IMR-90 (cell line): ENCODE data around the gene HCN2. TPM values are rescaled to one million over a fixed set of nuclear protein-coding genes. Genes with fewer than 3 reads are reported as not detected.
A peak's percentile ranks its signal among the peaks of the same experiment; 100 is the strongest.

Experiments
- ATAC-seq: fragments of 200-7000 bp; cut with Tn5 transposase; 2 replicates; pipeline ENCODE4 v1.9.1; 2020; ENCODE audit warnings: low read depth, mild to moderate bottlenecking, moderate library complexity
- BruUV-seq: library from RNA; stranded (reverse); fragments of 400-500 nt; replicated peaks from 2 replicates; lab custom pipeline; 2021; lab: Mats Ljungman, UMichigan
- CTCF ChIA-PET: fragments of 300-600 bp; formaldehyde crosslinking; extraction: SDS; loops from one replicate; lab custom pipeline; 2021; ENCODE audit warnings: antibody characterized with exemption; lab: Yijun Ruan, JAX
- POLR2A ChIA-PET: fragments of 300-600 bp; sonication (Branson Sonifier 250); formaldehyde crosslinking; loops from one replicate; lab custom pipeline; 2022; ENCODE audit warnings: antibody characterized with exemption; ENCODE audit not compliant: unreplicated experiment; lab: Charles Lee
- DNase-seq: peaks from one replicate; pipeline ENCODE4 v3.0.0; 2013
- H2AFZ ChIP-seq: replicated peaks from 2 replicates; pipeline ENCODE3; 2013; ENCODE audit warnings: low read length, mild to moderate bottlenecking; ENCODE audit not compliant: poor library complexity
- H2AK5ac ChIP-seq: 2 replicates; pipeline ENCODE4 v1.6.1; 2013; ENCODE audit warnings: low read depth, low read length, inconsistent platforms
- H2AK9ac ChIP-seq: replicated peaks from 2 replicates; pipeline ENCODE3; 2013; ENCODE audit warnings: mild to moderate bottlenecking, low read depth, low read length, moderate library complexity; ENCODE audit not compliant: poor library complexity
- H2BK120ac ChIP-seq: 2 replicates; pipeline ENCODE4 v1.6.1; 2013; ENCODE audit warnings: low read depth, low read length, inconsistent platforms
- H2BK15ac ChIP-seq: 3 replicates; pipeline ENCODE4 v1.6.1; 2013; ENCODE audit warnings: low read depth, low read length, inconsistent platforms
- H2BK20ac ChIP-seq: 2 replicates; pipeline ENCODE4 v1.6.1; 2013; ENCODE audit warnings: low read depth, mild to moderate bottlenecking, inconsistent platforms, low read length, moderate library complexity
- H2BK5ac ChIP-seq: 2 replicates; pipeline ENCODE4 v1.6.1; 2013; ENCODE audit warnings: mild to moderate bottlenecking, low read depth, low read length, inconsistent platforms; ENCODE audit not compliant: poor library complexity, severe bottlenecking
- H3K14ac ChIP-seq: replicated peaks from 2 replicates; pipeline ENCODE4 v1.6.1; 2013; ENCODE audit warnings: low read depth, low read length, inconsistent platforms
- H3K18ac ChIP-seq: 2 replicates; pipeline ENCODE4 v1.6.1; 2013; ENCODE audit warnings: low read depth, low read length, control low read depth
- H3K23ac ChIP-seq: 2 replicates; pipeline ENCODE4 v1.6.1; 2013; ENCODE audit warnings: low read depth, low read length, inconsistent platforms
- H3K27ac ChIP-seq: 2 replicates; pipeline ENCODE4 v1.5.1; 2013; ENCODE audit warnings: mild to moderate bottlenecking, control low read depth, low read length; ENCODE audit not compliant: insufficient read depth
- H3K27me3 ChIP-seq: 2 replicates; pipeline ENCODE4 v1.6.1; 2013; ENCODE audit warnings: low read length; ENCODE audit not compliant: control insufficient read depth, insufficient read depth
- H3K36me3 ChIP-seq: 2 replicates; pipeline ENCODE4 v1.6.1; 2013; ENCODE audit warnings: low read length, mixed read lengths; ENCODE audit not compliant: control insufficient read depth, insufficient read depth
- H3K4ac ChIP-seq: 2 replicates; pipeline ENCODE4 v1.6.1; 2013; ENCODE audit warnings: low read depth, low read length, inconsistent platforms
- H3K4me1 ChIP-seq: 2 replicates; pipeline ENCODE4 v1.6.1; 2013; ENCODE audit warnings: low read length, mixed read lengths; ENCODE audit not compliant: control insufficient read depth, insufficient read depth
- H3K4me2 ChIP-seq: 2 replicates; pipeline ENCODE4 v1.6.1; 2013; ENCODE audit warnings: low read depth, mild to moderate bottlenecking, control low read depth, low read length, moderate library complexity
- H3K4me3 ChIP-seq: 2 replicates; pipeline ENCODE4 v1.5.1; 2013; ENCODE audit warnings: low read depth, mild to moderate bottlenecking, control low read depth, low read length, moderate library complexity; ENCODE audit not compliant: insufficient read depth
- H3K56ac ChIP-seq: 2 replicates; pipeline ENCODE4 v1.6.1; 2013; ENCODE audit warnings: low read length, inconsistent platforms; ENCODE audit not compliant: insufficient read depth; ENCODE audit errors: extremely low read depth
- H3K79me1 ChIP-seq, 2 experiments: 2 replicates each; pipeline ENCODE4 v1.6.1; 2013; ENCODE audit warnings: low read length in 2 of 2, inconsistent platforms in 1 of 2, low read depth in 1 of 2
- H3K9ac ChIP-seq: 2 replicates; pipeline ENCODE4 v1.6.1; 2013; ENCODE audit warnings: low read depth, low read length, control low read depth
- H3K9me1 ChIP-seq: 2 replicates; pipeline ENCODE4 v1.6.1; 2013; ENCODE audit warnings: low read length, inconsistent platforms; ENCODE audit not compliant: insufficient read depth
- H3K9me3 ChIP-seq: 2 replicates; pipeline ENCODE4 v1.6.1; 2013; ENCODE audit warnings: low read length; ENCODE audit not compliant: control insufficient read depth, insufficient read depth
- H4K20me1 ChIP-seq: 2 replicates; pipeline ENCODE4 v1.6.1; 2013; ENCODE audit warnings: low read length, inconsistent platforms; ENCODE audit not compliant: insufficient read depth
- H4K5ac ChIP-seq: 2 replicates; pipeline ENCODE4 v1.6.1; 2013; ENCODE audit warnings: mild to moderate bottlenecking, low read depth, low read length, control low read depth
- H4K8ac ChIP-seq, 2 experiments: 2 replicates each; pipeline ENCODE4 v1.6.1; 2013; ENCODE audit warnings: low read depth in 2 of 2, low read length in 2 of 2, control low read depth in 1 of 2, inconsistent platforms in 1 of 2
- H4K91ac ChIP-seq: 2 replicates; pipeline ENCODE4 v1.6.1; 2013; ENCODE audit warnings: low read depth, low read length, inconsistent platforms; ENCODE audit not compliant: insufficient read depth
- BHLHE40 ChIP-seq: fragments of 150-350 bp; IDR thresholded peaks from 2 replicates; pipeline ENCODE4 v1.6.1; 2016; ENCODE audit warnings: mild to moderate bottlenecking, low read depth, low read length
- CEBPB ChIP-seq: IDR thresholded peaks from 2 replicates; pipeline ENCODE4 v1.6.1; 2012; ENCODE audit warnings: low read depth, low read length, improper control_type of control experiment
- CHD1 ChIP-seq: IDR thresholded peaks from 2 replicates; pipeline ENCODE4 v1.6.1; 2012; ENCODE audit warnings: low read depth, low read length, improper control_type of control experiment
- FOS ChIP-seq: fragments of 150-350 bp; IDR thresholded peaks from 2 replicates; pipeline ENCODE4 v1.6.1; 2016; ENCODE audit warnings: low read depth, low read length
- MAFK ChIP-seq: IDR thresholded peaks from 2 replicates; pipeline ENCODE4 v1.6.1; 2012; ENCODE audit warnings: low read depth, low read length, improper control_type of control experiment
- MAZ ChIP-seq: IDR thresholded peaks from 2 replicates; pipeline ENCODE4 v1.6.1; 2012; ENCODE audit warnings: low read depth, mild to moderate bottlenecking, low read length, improper control_type of control experiment, moderate library complexity, borderline replicate concordance
- MXI1 ChIP-seq: IDR thresholded peaks from 2 replicates; pipeline ENCODE4 v1.6.1; 2012; ENCODE audit warnings: low read depth, mild to moderate bottlenecking, low read length, moderate library complexity, borderline replicate concordance
- NFE2L2 ChIP-seq: fragments of 150-350 bp; IDR thresholded peaks from 2 replicates; pipeline ENCODE4 v1.6.1; 2016; ENCODE audit warnings: low read depth, mild to moderate bottlenecking, low read length
- SMC3 ChIP-seq: fragments of 150-350 bp; IDR thresholded peaks from 2 replicates; pipeline ENCODE4 v1.6.1; 2016; ENCODE audit warnings: low read depth, mild to moderate bottlenecking, antibody characterized with exemption, low read length, moderate library complexity
- USF2 ChIP-seq: fragments of 150-350 bp; IDR thresholded peaks from 2 replicates; pipeline ENCODE4 v1.6.1; 2017; ENCODE audit warnings: mild to moderate bottlenecking, antibody characterized with exemption, low read length, low read depth
- WGBS, 2 experiments: methylation state at CpG; one replicate each; pipeline versions ENCODE4 v1.1.5 to v1.1.7; 2013; ENCODE audit warnings: missing lambda C conversion rate in 2 of 2; ENCODE audit not compliant: insufficient read length in 1 of 2; ENCODE audit errors: extremely low coverage in 2 of 2; 5-methylcytosine and 5-hydroxymethylcytosine counted together
- dilution Hi-C: fragments of 300-500 bp; cut with HindIII; formaldehyde crosslinking; loops from one replicate; pipeline ENCODE4 v1.14.3; 2018; ENCODE audit warnings: low sequenced_read_pairs; ENCODE audit not compliant: unreplicated experiment
- in situ Hi-C: fragments of 300-500 bp; cut with MboI; formaldehyde crosslinking; loops from 3 replicates; pipeline ENCODE4 v1.14.3; 2019; ENCODE audit warnings: low sequenced_read_pairs, inconsistent platforms, mixed read lengths
- intact Hi-C: fragments of 100-400 bp; cut with micrococcal nuclease; formaldehyde crosslinking; loops from 2 replicates; pipeline ENCODE4 v1.10.0; 2022
- polyA plus RNA-seq, 3 experiments: library from polyadenylated mRNA; depleted of rRNA; stranded (reverse); fragments of >200 nt; gene quantifications; 2 replicates each; pipeline ENCODE4 v1.2.3, GENCODE V29; 2012; ENCODE audit warnings: low replicate concordance in 1 of 3
- total RNA-seq: library from RNA; depleted of rRNA; stranded (reverse); fragments of >200 nt; gene quantifications from 2 replicates; pipeline ENCODE4 v1.2.3, GENCODE V29; 2012

HCN2 gene
- total and polyA plus RNA-seq, 2 of the 4 experiments (the other 2 are of a cell fraction): 0.72 to 2.6 TPM

- TF ChIP-seq CEBPB (no peak), NFE2L2 (no peak)
Measured at GRCh38 chr19:652467-653389, 63.0 kb downstream of the HCN2 start (continued).

- Histone ChIP-seq H4K8ac (no peak overlapping the region), H3K9me1 (no peaks in the 10 kb centered on the region), H3K36me3 (peaks cover 34% of the 10 kb centered on the region), H3K4me1 (no peaks in the 10 kb centered on the region), H2AK5ac (no peak overlapping the region), H3K4ac (no peak overlapping the region), H3K14ac (no peak overlapping the region), H3K18ac (no peak overlapping the region), H2AK9ac (peak overlapping the region; percentile 55), H3K27me3 (no peaks in the 10 kb centered on the region), H3K4me2 (no peak overlapping the region), H2BK15ac (no peak overlapping the region), H3K4me3 (no peak overlapping the region), H4K91ac (no peak overlapping the region), H3K27ac (no peak overlapping the region), H3K79me1 (peaks cover 0 to 41% of the 10 kb centered on the region in 2 experiments; a peak in 3 of 4 replicates), H4K20me1 (peaks cover 62% of the 10 kb centered on the region), H3K23ac (no peak overlapping the region), H2BK20ac (no peak overlapping the region), H2BK5ac (no peak overlapping the region), H2AFZ (no peak overlapping the region), H3K9me3 (no peaks in the 10 kb centered on the region), H3K56ac (no peak overlapping the region), H2BK120ac (no peak overlapping the region), H4K5ac (no peak overlapping the region), H3K9ac (no peak overlapping the region)
- BruUV-seq: no TSS peak
- CTCF ChIA-PET: no interaction called here
- dilution Hi-C loops: no loop called here
- in situ Hi-C loops: no loop called here
- ATAC-seq: no peak
- WGBS, 2 experiments: 83% methylated on average over 4 of the region's 17 CpGs; no CpG with 5 or more reads in 1 of the 2 experiments
- POLR2A ChIA-PET: interaction anchor here (0.6 kb wide), 1 partner anchor 139 kb away, joined by 3 read pairs; no protein-coding TSS in a partner anchor
- no peak for DNase-seq
- intact Hi-C loops: no loop called here
- no peak for TF ChIP-seq CEBPB
- TF ChIP-seq NFE2L2: no peak
- no peak for TF ChIP-seq USF2
- TF ChIP-seq SMC3: no peak
- TF ChIP-seq FOS: no peak
- TF ChIP-seq MAZ: no peak
- TF ChIP-seq BHLHE40: no peak
- no peak for TF ChIP-seq CHD1
- TF ChIP-seq MXI1: no peak
- TF ChIP-seq MAFK: no peak
Measured at GRCh38 chr19:653425-653824, 63.7 kb downstream of the HCN2 start.
